ENCODE measurements around the gene HGFAC.

Gene HGFAC

DNA sequence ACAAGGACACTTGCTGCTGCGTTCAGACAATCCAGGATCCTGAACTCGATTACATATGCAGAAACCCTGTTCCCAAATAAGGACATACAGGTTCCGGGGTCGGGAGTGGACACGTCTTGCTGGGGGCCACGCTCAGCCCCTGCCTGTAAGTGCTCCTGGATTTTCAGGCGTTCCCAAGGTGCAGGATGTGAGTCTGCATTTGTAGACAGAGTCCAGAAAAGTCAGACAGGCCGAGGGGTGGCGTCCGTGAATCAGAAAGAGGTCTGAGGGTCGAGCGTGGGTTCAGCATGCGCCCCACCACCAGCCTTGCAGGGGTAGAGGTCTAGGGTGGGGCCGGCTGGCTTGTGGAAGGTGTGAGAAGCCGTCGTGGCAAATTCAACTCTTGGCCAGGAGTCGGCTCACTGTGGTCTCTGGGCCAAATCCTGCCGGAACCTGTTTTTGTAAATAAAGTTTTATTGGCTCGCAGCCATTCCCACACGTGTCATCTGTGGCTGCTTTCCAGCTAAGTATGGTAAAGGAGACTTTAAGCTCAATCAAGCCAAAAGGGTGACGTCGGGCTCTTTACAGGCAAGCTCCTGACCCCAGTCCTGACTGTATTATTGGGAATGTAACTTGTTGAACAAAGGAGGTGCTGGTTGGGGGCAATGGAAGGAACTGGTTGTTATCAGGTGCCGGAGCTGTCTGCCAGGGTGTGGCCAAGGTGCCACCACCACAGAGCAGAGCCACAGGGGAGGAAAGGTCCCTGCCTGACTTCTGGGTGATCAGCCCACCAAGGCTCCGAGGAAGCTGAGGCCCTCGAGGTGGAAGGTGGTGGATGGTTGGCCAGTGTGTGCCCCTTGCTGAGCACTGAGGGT, 28.7 kb downstream of the HGFAC start:
- DNase-seq (ENCODE audit: extremely low spot score, insufficient read length, low read depth) (no peak), FAIRE-seq (no peak)

- FAIRE-seq (no peak), DNase-seq (ENCODE audit: extremely low spot score, insufficient read length, low read depth) (no peak)
Observed at GRCh38 chr4:3471098-3471760, 29.5 kb downstream of the HGFAC start.

DNA sequence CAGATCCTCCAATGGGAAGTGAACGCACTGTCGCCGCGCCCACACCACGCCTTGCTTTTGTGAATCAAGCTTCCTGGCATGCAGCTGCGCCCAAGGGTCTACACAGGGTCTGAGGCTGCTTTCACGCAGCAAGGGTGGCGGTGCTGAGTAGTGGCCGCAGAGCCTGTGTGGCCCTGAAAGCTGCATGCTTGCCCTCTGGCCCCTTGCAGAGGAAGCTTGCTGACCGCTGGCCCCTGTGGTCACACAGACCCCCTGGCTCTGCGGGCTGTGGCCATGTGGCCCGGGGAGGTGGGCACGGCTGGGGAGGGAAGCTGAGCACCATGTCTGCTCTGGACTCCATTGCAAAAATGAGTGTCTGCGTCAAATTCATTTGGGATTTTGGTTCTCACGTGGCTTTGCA, 30.1 kb downstream of the HGFAC start:
- FAIRE-seq (no peak), DNase-seq (ENCODE audit: extremely low spot score, insufficient read length, low read depth) (no peak)

- DNase-seq (ENCODE audit: extremely low spot score, insufficient read length, low read depth): no peak
- no peak for FAIRE-seq
Observed at GRCh38 chr4:3472411-3473141, 30.8 kb downstream of the HGFAC start.

GRCh38 chr4:3473181-3473950, 31.6 kb downstream of the HGFAC start:
- FAIRE-seq (no peak), DNase-seq (ENCODE audit: extremely low spot score, insufficient read length, low read depth) (no peak)

GRCh38 chr4:3473996-3474765, 32.4 kb downstream of the HGFAC start:
- DNase-seq (ENCODE audit: extremely low spot score, insufficient read length, low read depth) (no peak), FAIRE-seq (no peak)

GRCh38 chr4:3475041-3475712, 33.4 kb downstream of the HGFAC start:
- DNase-seq (ENCODE audit: extremely low spot score, insufficient read length, low read depth): no peak
- FAIRE-seq: no peak

DNA sequence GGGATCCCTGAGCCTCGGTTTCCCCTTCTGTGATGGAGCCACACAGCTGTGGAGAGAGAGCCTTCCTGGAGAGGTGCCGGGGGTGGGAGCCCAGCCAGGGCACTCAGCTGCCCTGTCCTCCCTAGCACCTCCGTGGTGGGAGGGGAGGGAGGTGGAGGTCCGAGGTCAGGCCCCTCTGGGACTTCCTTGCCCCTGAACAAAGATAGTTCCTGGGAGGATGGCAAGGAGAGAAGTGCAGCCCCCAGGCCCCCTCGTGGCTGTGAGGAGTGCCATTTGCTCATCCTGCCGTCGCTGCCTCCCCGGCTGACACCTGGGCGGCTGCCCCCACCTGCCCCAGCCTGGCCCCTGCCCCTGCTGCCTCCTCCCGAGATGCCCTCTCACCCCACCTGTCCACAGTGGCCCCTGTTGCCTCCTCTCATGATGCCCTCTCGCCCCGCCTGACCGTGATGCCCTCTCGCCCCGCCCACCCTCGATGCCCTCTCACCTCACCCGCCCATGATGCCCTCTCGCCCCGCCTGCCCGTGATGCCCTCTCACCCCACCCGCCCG, 34.0 kb downstream of the HGFAC start:
- FAIRE-seq: no peak

DNA sequence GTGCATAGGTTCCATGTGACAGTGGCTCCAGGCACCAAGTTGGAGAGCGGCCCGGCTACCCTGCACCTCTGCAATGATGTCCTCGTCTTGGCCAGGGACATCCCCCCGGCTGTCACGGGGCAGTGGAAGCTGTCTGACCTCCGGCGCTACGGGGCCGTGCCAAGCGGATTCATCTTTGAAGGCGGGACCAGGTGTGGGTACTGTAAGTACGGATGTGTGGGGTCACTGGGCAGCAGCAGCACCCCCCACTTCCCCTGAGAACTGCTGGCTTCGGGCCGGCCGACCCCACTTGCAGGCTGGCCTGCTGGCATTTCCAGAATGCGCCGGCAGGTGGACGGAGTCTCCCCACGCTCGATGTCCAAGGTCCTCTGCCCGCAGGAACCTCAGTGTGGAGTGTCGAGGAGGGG, 34.6 kb downstream of the HGFAC start:
- FAIRE-seq (no peak), DNase-seq (ENCODE audit: extremely low spot score, insufficient read length, low read depth) (no peak)

More for the DNA sequence above, 34.0 kb downstream of the HGFAC start:
- DNase-seq (ENCODE audit: extremely low spot score, insufficient read length, low read depth): no peak

DNA sequence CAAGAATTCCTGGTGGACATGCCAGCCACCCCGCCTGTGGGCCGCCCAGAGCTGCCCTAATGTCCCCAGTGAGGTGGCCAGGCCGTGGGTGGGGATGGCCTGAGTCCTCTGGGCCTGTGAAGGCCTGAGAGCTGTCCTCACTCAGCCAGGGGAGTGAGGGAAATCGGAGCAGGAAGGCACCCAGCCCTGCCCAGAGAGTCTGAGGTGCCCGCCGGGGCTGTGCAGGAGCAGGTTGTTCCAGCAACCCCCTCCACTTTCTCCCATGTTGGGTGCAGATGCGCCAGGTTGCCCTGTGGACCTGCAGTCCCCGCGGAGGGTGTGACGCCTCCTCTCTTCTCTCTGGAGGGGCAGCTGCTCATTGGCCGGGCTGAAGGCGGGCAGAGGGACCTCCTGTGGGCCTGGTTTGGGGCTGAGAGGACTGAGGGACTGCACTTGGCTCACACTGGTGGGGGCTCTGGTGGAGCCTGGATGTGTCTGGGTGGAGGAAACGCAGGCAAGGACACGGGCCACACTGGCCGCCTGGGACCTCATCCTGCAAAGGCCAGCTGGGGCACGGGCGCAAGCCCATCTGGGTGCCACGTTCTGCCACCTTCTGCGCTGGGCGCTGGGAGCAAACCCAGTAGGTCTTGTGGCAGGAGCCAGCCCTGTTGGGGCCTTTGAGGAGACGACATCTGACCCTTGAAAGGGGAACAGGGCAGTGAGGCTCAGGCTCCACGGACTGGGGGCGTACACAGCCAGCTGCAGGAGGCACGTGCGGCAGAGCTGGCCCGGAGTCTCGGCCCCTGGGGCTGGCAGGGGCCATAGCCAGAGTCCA, 35.4 kb downstream of the HGFAC start:
- no peak for DNase-seq (ENCODE audit: extremely low spot score, insufficient read length, low read depth)
- FAIRE-seq: no peak

GRCh38 chr4:3477750-3478430, 36.1 kb downstream of the HGFAC start:
- FAIRE-seq (no peak), DNase-seq (ENCODE audit: extremely low spot score, insufficient read length, low read depth) (no peak)

DNA sequence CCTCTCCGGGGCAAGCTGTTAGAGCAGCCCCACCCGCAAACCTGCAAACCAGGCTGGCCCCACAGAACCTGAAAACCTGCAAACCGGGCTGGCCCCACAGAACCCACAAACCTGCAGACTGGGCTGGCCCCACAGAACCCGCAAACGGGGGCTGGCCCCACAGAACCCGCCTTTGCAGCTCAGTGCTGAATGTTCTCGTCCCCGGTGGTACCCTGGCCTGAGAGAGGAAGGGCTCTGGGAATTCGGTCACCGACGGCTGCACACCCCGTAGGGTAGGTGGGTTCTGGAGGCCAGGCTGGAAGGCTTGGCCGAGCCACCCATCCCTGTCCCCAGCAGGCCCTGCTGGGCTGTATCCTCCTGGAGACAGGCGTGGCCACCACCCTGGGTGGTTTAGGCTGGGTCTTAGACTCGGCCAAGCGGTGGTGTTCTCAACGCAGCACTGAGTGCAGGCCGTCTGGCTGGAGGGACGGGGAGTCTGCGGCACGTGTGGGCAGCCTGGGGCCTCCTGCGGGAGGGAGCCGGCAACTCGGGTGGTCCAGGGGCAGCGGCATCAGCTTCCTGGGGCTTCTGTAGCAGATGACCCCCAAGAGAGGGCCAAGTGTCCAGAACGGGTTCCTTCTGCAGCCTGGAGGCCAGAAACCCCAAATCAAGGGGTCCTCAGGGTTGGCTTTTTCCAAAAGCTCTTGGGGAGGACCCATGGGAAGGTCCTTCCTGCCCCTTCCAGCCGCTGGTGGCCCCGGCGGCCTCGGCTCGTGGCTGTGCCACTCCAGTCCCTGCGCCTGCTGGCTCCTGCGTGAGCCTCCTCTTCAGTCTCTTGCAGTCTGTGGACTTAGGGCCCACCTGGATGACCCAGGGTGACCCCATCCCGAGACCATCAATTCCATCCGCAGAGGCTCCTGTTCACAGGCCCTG, 36.9 kb downstream of the HGFAC start:
- no peak for FAIRE-seq

DNA sequence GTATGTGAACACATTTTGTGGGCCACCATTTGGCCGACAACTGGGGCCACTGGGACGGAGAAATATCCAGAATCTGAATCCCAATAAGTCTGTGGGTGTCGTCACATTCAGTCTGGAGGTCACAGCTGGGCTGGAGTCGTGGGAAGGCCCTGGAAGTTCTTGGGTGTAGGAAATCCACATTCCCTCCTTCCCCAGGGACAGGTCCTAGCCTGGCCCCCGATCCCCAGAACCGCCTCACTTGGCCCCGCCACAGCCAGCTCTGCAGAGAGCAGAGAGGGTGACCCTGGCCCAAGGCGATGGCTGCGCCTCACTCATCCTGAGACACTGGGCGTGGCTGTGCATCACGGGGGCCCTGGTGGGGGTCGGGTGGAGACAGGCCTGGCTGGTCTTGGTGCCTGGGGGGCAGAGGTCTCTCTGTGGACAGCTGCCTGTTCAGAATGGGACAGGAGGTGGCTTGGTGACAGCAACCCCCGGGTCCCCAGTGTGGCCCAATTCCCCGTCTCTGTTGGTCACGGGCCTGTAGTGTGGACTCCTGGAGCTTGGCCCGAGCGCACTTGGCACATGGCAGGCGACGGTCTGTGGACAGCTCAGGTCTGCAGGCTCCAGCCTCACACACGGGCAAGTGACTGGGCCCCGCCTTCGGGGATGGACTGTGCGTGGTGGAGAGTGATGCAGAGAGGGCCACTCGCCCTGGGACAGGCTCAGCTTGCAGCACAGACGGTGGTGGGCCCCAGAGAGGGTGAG, 37.8 kb downstream of the HGFAC start:
- DNase-seq (ENCODE audit: extremely low spot score, insufficient read length, low read depth): no peak
- FAIRE-seq: no peak

More for the DNA sequence above, 36.9 kb downstream of the HGFAC start:
- no peak for DNase-seq (ENCODE audit: extremely low spot score, insufficient read length, low read depth)

DNA sequence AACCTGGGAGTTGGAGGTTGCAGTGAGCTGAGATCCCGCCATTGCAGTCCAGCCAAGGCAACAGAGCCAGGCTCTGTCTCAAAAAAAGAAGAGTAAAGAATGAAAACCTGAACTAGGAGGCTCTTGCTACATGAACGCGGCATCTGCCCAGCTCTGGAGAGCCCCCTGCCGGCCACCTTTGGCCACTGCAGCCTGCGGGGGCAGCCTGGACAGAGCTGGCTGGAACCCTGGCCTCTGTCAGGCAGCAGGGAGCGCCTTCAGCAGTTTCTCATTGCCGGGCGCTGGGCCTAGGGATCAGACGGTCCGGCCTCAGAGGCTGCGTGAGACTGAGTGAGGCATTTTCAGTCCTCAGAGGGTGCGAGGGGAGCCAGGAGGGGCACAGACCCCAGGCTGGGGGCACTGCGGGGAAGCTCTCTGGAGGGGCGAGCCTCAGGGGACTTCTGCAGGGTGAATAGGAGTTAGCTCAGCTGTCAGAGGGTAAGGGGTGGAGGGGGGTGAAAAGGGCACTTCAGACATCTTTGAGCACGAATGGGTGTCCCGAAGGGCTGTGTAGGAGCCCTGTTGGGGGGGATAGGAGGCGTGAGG, 38.9 kb downstream of the HGFAC start:
- peak; percentile 51 for DNase-seq (ENCODE audit: extremely low spot score, insufficient read length, low read depth)
- peak; percentile 87 for FAIRE-seq

DNA sequence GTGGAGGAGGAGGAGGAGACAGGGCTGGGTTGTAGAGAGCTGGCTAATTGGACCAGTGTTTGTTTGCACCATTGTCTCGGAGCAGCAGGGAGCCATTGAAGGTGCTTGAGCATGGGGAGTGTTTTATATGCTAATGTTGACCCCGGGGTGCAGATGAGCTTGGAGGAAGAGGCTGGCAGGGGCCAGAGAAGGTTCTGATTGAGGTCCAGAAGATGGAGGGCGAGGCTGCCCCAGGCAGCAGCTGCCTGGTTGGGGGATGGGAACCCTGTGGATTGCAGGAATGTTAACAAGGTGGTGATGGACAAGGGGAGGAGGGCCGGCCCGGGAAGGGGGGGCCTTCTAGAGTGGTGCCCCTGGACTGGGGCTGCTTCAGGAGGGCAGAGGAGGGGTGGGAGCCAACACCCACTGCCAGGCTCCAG, 39.4 kb downstream of the HGFAC start:
- no peak for FAIRE-seq
- DNase-seq (ENCODE audit: extremely low spot score, insufficient read length, low read depth): no peak
